Fibroblast of skin of right quadriceps (primary cell): Measurements from ENCODE around the gene ARHGAP10.

Source experiments
- DNase-seq: peaks from one replicate; pipeline ENCODE4 v3.0.0-alpha.2; 2013

ARHGAP10 gene

GRCh38 chr4:147923381-147923780 is 191.5 kb downstream of the ARHGAP10 start:
- DNase-seq: no peak

- no peak for DNase-seq
Observed at GRCh38 chr4:147923854-147924253, 192.0 kb downstream of the ARHGAP10 start.

- peak; percentile 31 for DNase-seq
Observed at GRCh38 chr4:147924604-147925412, 192.9 kb downstream of the ARHGAP10 start.

- peak; percentile 21 for DNase-seq
Observed at GRCh38 chr4:147927377-147928137, 195.7 kb downstream of the ARHGAP10 start.

GRCh38 chr4:147928400-147928799 is 196.5 kb downstream of the ARHGAP10 start:
- peak; percentile 31 for DNase-seq

DNA sequence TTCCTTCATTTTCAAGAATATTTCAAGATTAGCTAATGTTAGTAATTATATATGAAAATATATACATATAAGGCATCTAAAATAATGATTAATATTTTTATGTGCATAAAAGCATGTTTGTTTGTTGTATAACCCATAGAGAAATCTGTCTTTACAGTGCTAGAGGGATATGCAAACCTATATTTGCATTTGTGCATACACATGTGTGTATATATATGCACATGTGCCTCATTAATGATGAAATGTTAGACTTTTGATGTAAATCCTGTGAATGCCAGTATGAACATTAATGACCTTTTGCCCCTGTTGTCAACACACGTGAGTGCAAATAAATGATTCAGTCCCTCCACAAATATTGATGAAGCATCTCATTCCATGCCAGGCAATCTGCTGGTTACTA is 197.9 kb downstream of the ARHGAP10 start:
- DNase-seq: no peak

DNA sequence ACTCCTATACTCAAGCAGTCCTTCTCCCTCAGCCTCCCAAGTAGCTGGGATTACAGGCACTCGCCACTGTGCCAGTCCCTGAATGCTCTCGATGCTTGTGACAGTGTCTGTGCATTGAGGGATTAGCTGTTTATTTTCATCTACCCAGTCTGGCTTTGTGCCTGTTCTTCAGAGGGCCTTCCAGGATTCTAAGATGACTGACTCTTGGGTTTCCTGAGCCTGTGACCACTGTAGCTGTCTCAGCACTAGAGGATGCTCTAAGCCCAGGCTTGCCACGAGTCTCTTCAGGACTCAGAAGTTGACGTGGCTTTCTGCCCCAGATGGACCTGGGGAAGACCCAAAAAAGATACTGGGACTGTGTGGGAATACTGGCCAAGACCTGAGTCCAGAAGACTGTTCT is 201.4 kb downstream of the ARHGAP10 start:
- no peak for DNase-seq

GRCh38 chr4:147933779-147934178 is 201.9 kb downstream of the ARHGAP10 start:
- no peak for DNase-seq

- no peak for DNase-seq
Observed at GRCh38 chr4:147938496-147938895, 206.6 kb downstream of the ARHGAP10 start.

GRCh38 chr4:147940171-147940570 is 208.3 kb downstream of the ARHGAP10 start:
- DNase-seq: no peak

DNA sequence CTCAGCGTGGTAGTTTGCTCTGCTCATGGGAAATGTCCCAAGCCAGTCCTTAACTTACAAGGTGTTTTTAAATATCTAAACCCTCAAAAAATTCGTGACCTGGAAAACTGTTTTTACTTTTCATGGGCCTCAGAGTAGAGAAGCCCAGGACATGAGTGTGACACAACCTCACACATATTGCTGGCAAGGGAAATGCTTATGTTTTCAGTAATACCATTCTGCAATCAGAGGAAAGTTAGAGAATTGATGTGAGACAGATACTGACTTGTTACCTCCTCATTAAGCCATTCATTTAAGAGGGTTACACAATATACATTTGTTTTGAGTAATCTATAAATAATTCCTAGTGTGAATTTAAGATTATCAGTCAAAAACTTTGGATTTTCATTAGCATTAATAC is 209.5 kb downstream of the ARHGAP10 start:
- DNase-seq: no peak

DNA sequence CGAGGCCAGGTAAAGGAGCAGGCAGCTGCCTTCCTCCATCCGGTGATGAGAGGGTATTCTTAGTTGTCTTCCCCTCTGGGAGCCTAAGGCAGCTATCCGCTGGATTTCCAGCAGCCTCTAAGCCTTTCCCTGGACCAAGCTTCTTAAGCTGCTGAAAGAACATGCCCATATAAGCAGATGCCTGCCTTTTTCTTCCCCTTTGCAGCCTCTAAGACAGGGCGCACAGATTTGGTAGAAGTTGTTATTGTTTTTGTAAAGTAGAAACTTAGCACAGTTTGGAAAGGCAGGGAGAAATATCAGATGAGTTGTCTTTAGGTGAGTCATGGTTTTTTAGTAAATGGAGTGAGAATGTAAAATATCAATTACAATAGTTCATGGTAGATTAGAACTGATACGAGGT is 210.8 kb downstream of the ARHGAP10 start:
- DNase-seq: no peak

DNA sequence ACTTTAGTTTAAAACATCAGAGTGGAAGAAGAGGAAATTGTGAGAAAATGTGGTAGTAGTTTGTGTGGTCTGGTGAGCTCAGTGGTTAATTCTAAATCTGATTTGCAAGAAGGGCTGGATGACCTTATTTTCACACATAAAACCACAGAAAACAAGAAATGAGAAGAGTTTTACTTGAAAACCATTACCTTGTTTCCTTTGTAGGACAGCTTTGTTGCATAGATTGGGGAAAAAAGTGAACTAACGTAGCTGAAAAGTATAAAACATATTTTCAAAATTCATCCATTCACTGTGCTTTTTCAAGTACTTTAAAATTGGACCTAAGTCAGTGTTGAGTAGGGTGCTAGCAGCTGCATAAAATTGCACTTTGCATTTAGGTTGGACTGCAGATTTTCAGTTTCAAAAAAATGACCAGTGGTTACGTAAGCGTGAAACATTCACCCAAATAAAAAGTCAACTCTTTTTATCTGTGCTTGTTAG is 211.3 kb downstream of the ARHGAP10 start:
- DNase-seq: no peak

GRCh38 chr4:147944249-147944648 is 212.4 kb downstream of the ARHGAP10 start:
- no peak for DNase-seq

DNA sequence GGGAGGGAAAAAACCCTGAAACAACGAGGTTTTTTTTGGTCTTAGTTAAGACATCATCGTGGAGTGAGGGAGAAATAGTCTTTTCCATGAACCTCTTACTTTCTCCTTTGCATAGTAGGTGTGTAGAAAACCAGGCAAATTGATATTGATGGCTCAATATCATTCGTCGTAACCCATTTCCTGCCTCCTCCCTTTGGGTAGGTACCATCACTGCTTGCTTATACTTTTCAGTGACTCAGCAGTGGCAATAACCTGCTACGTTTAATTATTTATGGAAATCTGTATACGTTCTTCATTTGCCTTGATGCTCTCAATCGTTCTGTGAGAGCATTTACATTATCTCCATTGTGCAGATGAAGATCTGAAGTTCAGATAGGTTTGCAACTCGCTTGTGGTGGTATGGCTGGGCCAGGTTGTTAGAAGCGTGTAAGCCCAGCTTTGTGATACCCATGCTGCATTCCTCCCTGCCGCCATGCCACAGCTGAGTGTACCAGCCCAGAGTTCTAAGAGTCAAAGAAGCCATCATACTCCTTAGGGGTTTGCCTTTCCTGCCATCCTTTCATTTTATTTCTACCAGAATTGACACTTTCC is 212.9 kb downstream of the ARHGAP10 start:
- DNase-seq: no peak

DNA sequence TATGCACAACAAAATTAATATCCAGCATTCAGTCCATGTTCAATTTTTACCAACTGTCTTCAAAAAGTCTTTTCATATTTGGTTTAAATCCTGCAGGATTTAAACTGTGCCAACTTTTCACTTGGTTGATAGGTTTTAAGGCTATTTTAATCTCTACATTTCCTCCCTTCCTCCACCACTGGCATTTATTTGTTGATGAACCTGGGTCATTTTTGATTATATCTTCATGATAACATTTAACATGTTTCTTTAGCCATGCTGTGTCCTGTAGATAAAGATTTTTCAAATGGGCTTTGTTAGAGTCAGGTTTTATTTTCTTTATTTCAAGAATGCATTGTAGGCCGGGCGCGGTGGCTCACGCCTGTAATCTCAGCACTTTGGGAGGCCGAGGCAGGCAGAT is 216.4 kb downstream of the ARHGAP10 start:
- DNase-seq: no peak

- no peak for DNase-seq
Observed at GRCh38 chr4:147950261-147950660, 218.4 kb downstream of the ARHGAP10 start.

DNA sequence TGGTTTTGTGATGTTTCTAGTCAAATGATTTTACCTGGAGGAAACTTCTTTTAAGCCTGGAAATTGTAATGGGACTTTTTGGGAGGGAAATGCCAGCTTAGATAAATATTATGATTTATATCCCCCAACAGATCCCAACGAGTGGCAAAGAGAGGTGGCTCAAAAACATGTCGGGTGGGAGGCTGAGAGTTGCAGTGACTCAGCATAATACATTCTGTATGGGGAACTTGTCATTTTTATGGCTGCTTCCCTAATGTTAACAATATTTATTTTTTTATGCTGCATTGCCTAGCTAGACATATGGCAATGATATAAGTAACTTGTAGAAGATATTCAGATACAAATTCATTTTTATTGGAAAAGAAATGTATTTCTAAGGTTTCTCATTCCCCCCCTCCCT is 219.0 kb downstream of the ARHGAP10 start:
- DNase-seq: peak; percentile 23

GRCh38 chr4:147954850-147955249 is 223.0 kb downstream of the ARHGAP10 start:
- peak; percentile 15 for DNase-seq

GRCh38 chr4:147955827-147956558 is 224.1 kb downstream of the ARHGAP10 start:
- DNase-seq: no peak

GRCh38 chr4:147957446-147957845 is 225.6 kb downstream of the ARHGAP10 start:
- DNase-seq: no peak

DNA sequence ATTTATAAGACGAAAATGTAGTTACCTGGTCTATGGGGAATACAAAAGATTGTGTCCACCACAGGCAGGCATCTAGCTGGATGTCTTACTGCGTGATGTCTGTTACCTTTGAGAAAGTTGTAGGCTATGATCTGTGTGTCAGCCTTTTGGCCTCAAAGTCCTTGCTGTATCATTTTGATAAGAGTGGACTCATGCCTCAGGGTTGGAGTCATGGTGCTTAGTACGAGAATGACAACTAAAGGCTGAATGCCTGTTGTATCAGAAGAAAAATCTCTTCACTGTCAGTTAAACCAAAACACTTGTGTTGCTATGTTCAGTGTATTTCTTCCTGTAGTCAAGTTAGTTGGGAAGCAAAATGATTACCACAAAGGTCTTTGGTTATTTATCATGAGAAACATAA is 226.2 kb downstream of the ARHGAP10 start:
- DNase-seq: no peak

GRCh38 chr4:147958489-147959065 is 226.7 kb downstream of the ARHGAP10 start:
- no peak for DNase-seq
